ENCODE measurements around the gene GPR37L1.
"Not testable (repeated sequence)": the region's sequence is repeated elsewhere in the genome, so short reads cannot be mapped to it uniquely, and the experiment has no call there.

Gene GPR37L1

GRCh38 chr1:202167708-202168415 lies 45.1 kb downstream of the GPR37L1 start:
- DNase-seq (ENCODE audit: low read depth, low spot score): no peak

- no peak for DNase-seq (ENCODE audit: low read depth, low spot score)
Observed at GRCh38 chr1:202168861-202169260, 46.1 kb downstream of the GPR37L1 start.

- no peak for DNase-seq (ENCODE audit: low read depth, low spot score)
Observed at GRCh38 chr1:202170726-202171125, 48.0 kb downstream of the GPR37L1 start.

- no peak for DNase-seq (ENCODE audit: low read depth, low spot score)
Observed at GRCh38 chr1:202171292-202172014, 48.7 kb downstream of the GPR37L1 start.

- DNase-seq (ENCODE audit: low read depth, low spot score): no peak
Observed at GRCh38 chr1:202172015-202172355, 49.3 kb downstream of the GPR37L1 start.

- DNase-seq (ENCODE audit: low read depth, low spot score): no peak
Observed at GRCh38 chr1:202173993-202174392, 51.3 kb downstream of the GPR37L1 start.

- no peak for DNase-seq (ENCODE audit: low read depth, low spot score)
Observed at GRCh38 chr1:202176949-202177927, 54.5 kb downstream of the GPR37L1 start.

- no peak for DNase-seq (ENCODE audit: low read depth, low spot score)
Observed at GRCh38 chr1:202179828-202180750, 57.4 kb downstream of the GPR37L1 start.

- DNase-seq (ENCODE audit: low read depth, low spot score): not testable (repeated sequence)
Observed at GRCh38 chr1:202180751-202181139, 58.0 kb downstream of the GPR37L1 start.

- no peak for DNase-seq (ENCODE audit: low read depth, low spot score)
Observed at GRCh38 chr1:202181586-202181985, 58.9 kb downstream of the GPR37L1 start.

- no peak for DNase-seq (ENCODE audit: low read depth, low spot score)
Observed at GRCh38 chr1:202182040-202182877, 59.5 kb downstream of the GPR37L1 start.
